Stomach smooth muscle (tissue), 2 donors: ENCODE data around the gene GRIK4.

Experiments used
- H3K27ac ChIP-seq: one replicate; pipeline ENCODE4 v1.7.0; 2013; ENCODE audit warnings: mild to moderate bottlenecking, low read length, inconsistent platforms
- H3K27me3 ChIP-seq, 2 donors: one replicate each; pipeline ENCODE4 v1.7.0; 2013; ENCODE audit warnings: low read length in 2 of 2; ENCODE audit not compliant: insufficient read depth in 2 of 2, control insufficient read depth in 1 of 2
- H3K36me3 ChIP-seq, 2 donors: one replicate each; pipeline ENCODE4 v1.7.0; 2013; ENCODE audit warnings: low read length in 2 of 2; ENCODE audit not compliant: control insufficient read depth in 2 of 2, insufficient read depth in 2 of 2
- H3K4me1 ChIP-seq: one replicate; pipeline ENCODE4 v1.7.0; 2013; ENCODE audit warnings: low read length; ENCODE audit not compliant: control insufficient read depth, insufficient read depth
- H3K4me3 ChIP-seq, 2 donors: one replicate each; pipeline ENCODE4 v1.7.0; 2013; ENCODE audit warnings: low read length in 2 of 2
- H3K9ac ChIP-seq, 2 donors: one replicate each; pipeline ENCODE4 v1.7.0; 2013; ENCODE audit warnings: low read length in 2 of 2, mild to moderate bottlenecking in 1 of 2
- H3K9me3 ChIP-seq, 2 donors: one replicate each; pipeline ENCODE4 v1.7.0; 2013; ENCODE audit warnings: low read length in 2 of 2; ENCODE audit not compliant: control insufficient read depth in 2 of 2
- donor health status: healthy.
- donor health status: Pancreatic carcinoma.

The GRIK4 gene

GRCh38 chr11:120720760-120721159 lies 209.2 kb downstream of the GRIK4 start:
- peaks cover 4 to 11% of the 10 kb centered on the region in 2 donors for H3K27me3 ChIP-seq
- no peak overlapping the region for H3K4me3 ChIP-seq
- H3K36me3 ChIP-seq = no peaks in the 10 kb centered on the region
- no peaks in the 10 kb centered on the region for H3K4me1 ChIP-seq
- no peak overlapping the region for H3K9ac ChIP-seq
- H3K27ac ChIP-seq = no peak overlapping the region
- no peaks in the 10 kb centered on the region for H3K9me3 ChIP-seq

GRCh38 chr11:120722524-120722923 lies 211.0 kb downstream of the GRIK4 start:
- Histone ChIP-seq H3K36me3 (no peaks in the 10 kb centered on the region), H3K9me3 (peaks cover 0 to 7% of the 10 kb centered on the region in 2 donors), H3K9ac (no peak overlapping the region), H3K4me1 (no peaks in the 10 kb centered on the region), H3K4me3 (no peak overlapping the region), H3K27me3 (peaks cover 4 to 11% of the 10 kb centered on the region in 2 donors), H3K27ac (no peak overlapping the region)

GRCh38 chr11:120723751-120724150 lies 212.2 kb downstream of the GRIK4 start:
- H3K4me1 ChIP-seq = no peaks in the 10 kb centered on the region
- H3K4me3 ChIP-seq = no peak overlapping the region
- peaks cover 4 to 8% of the 10 kb centered on the region in 2 donors for H3K27me3 ChIP-seq
- peaks cover 0 to 7% of the 10 kb centered on the region in 2 donors for H3K9me3 ChIP-seq
- H3K9ac ChIP-seq = no peak overlapping the region
- H3K36me3 ChIP-seq = no peaks in the 10 kb centered on the region
- H3K27ac ChIP-seq = no peak overlapping the region

- no peaks in the 10 kb centered on the region for H3K27me3 ChIP-seq
- H3K36me3 ChIP-seq = no peaks in the 10 kb centered on the region
- peaks cover 0 to 7% of the 10 kb centered on the region in 2 donors for H3K9me3 ChIP-seq
- no peak overlapping the region for H3K9ac ChIP-seq
- H3K4me3 ChIP-seq = no peak overlapping the region
- no peak overlapping the region for H3K27ac ChIP-seq
- H3K4me1 ChIP-seq = no peaks in the 10 kb centered on the region
These were observed 216.2 kb downstream of the GRIK4 start for GRCh38 chr11:120727752-120728151.

GRCh38 chr11:120735035-120735434 lies 223.5 kb downstream of the GRIK4 start:
- Histone ChIP-seq H3K27ac (no peak overlapping the region), H3K4me1 (no peaks in the 10 kb centered on the region), H3K36me3 (no peaks in the 10 kb centered on the region), H3K9me3 (no peaks in the 10 kb centered on the region), H3K4me3 (no peak overlapping the region), H3K9ac (no peak overlapping the region), H3K27me3 (peaks cover 0 to 2% of the 10 kb centered on the region in 2 donors)

- no peak overlapping the region for H3K9ac ChIP-seq
- no peaks in the 10 kb centered on the region for H3K9me3 ChIP-seq
- no peaks in the 10 kb centered on the region for H3K36me3 ChIP-seq
- no peaks in the 10 kb centered on the region for H3K4me1 ChIP-seq
- H3K27me3 ChIP-seq = peaks cover 0 to 2% of the 10 kb centered on the region in 2 donors
- no peak overlapping the region for H3K4me3 ChIP-seq
- no peak overlapping the region for H3K27ac ChIP-seq
These were observed 227.0 kb downstream of the GRIK4 start for GRCh38 chr11:120738516-120739046.

GRCh38 chr11:120739780-120740179 lies 228.2 kb downstream of the GRIK4 start:
- H3K9ac ChIP-seq = no peak overlapping the region
- no peak overlapping the region for H3K4me3 ChIP-seq
- peaks cover 0 to 2% of the 10 kb centered on the region in 2 donors for H3K27me3 ChIP-seq
- no peaks in the 10 kb centered on the region for H3K4me1 ChIP-seq
- no peaks in the 10 kb centered on the region for H3K36me3 ChIP-seq
- H3K9me3 ChIP-seq = no peaks in the 10 kb centered on the region
- no peak overlapping the region for H3K27ac ChIP-seq

GRCh38 chr11:120740380-120740779 lies 228.8 kb downstream of the GRIK4 start:
- Histone ChIP-seq H3K9me3 (no peaks in the 10 kb centered on the region), H3K27ac (no peak overlapping the region), H3K4me1 (no peaks in the 10 kb centered on the region), H3K4me3 (no peak overlapping the region), H3K27me3 (peaks cover 0 to under 1% of the 10 kb centered on the region in 2 donors), H3K9ac (no peak overlapping the region), H3K36me3 (no peaks in the 10 kb centered on the region)

GRCh38 chr11:120744016-120744994 lies 232.8 kb downstream of the GRIK4 start:
- Histone ChIP-seq H3K27ac (no peak overlapping the region), H3K27me3 (peaks cover 0 to 3% of the 10 kb centered on the region in 2 donors)

GRCh38 chr11:120746376-120746775 lies 234.8 kb downstream of the GRIK4 start:
- no peaks in the 10 kb centered on the region for H3K9me3 ChIP-seq
- H3K27me3 ChIP-seq = peaks cover 0 to 4% of the 10 kb centered on the region in 2 donors
- no peak overlapping the region for H3K9ac ChIP-seq
- no peaks in the 10 kb centered on the region for H3K36me3 ChIP-seq
- no peaks in the 10 kb centered on the region for H3K4me1 ChIP-seq
- no peak overlapping the region for H3K27ac ChIP-seq
- H3K4me3 ChIP-seq = no peak overlapping the region

More at GRCh38 chr11:120744016-120744994, 232.8 kb downstream of the GRIK4 start:
- H3K4me3 ChIP-seq = no peak overlapping the region
- no peak overlapping the region for H3K9ac ChIP-seq
- H3K36me3 ChIP-seq = no peaks in the 10 kb centered on the region
- H3K9me3 ChIP-seq = no peaks in the 10 kb centered on the region
- H3K4me1 ChIP-seq = no peaks in the 10 kb centered on the region
